HUES48 (cell line): Measurements from ENCODE around the gene AHI1.

Experiments used
- H3K27ac ChIP-seq: one replicate; pipeline ENCODE4 v1.7.0; 2013; ENCODE audit warnings: low read depth, low read length, inconsistent platforms
- H3K27me3 ChIP-seq: 2 replicates; pipeline ENCODE4 v1.6.1; 2013; ENCODE audit warnings: mild to moderate bottlenecking, low read length; ENCODE audit not compliant: control insufficient read depth, insufficient read depth
- H3K36me3 ChIP-seq: 2 replicates; pipeline ENCODE4 v1.6.1; 2013; ENCODE audit warnings: low read length; ENCODE audit not compliant: control insufficient read depth, insufficient read depth
- H3K4me1 ChIP-seq: 2 replicates; pipeline ENCODE4 v1.6.1; 2013; ENCODE audit warnings: mild to moderate bottlenecking, low read length; ENCODE audit not compliant: control insufficient read depth, insufficient read depth
- H3K4me3 ChIP-seq: 2 replicates; pipeline ENCODE4 v1.5.1; 2013; ENCODE audit warnings: mild to moderate bottlenecking, low read depth, low read length
- H3K9ac ChIP-seq: 2 replicates; pipeline ENCODE4 v1.6.1; 2013; ENCODE audit warnings: mild to moderate bottlenecking, low read depth, low read length, moderate library complexity
- H3K9me3 ChIP-seq: 2 replicates; pipeline ENCODE4 v1.6.1; 2013; ENCODE audit warnings: low read length; ENCODE audit not compliant: control insufficient read depth, insufficient read depth

Gene AHI1

DNA sequence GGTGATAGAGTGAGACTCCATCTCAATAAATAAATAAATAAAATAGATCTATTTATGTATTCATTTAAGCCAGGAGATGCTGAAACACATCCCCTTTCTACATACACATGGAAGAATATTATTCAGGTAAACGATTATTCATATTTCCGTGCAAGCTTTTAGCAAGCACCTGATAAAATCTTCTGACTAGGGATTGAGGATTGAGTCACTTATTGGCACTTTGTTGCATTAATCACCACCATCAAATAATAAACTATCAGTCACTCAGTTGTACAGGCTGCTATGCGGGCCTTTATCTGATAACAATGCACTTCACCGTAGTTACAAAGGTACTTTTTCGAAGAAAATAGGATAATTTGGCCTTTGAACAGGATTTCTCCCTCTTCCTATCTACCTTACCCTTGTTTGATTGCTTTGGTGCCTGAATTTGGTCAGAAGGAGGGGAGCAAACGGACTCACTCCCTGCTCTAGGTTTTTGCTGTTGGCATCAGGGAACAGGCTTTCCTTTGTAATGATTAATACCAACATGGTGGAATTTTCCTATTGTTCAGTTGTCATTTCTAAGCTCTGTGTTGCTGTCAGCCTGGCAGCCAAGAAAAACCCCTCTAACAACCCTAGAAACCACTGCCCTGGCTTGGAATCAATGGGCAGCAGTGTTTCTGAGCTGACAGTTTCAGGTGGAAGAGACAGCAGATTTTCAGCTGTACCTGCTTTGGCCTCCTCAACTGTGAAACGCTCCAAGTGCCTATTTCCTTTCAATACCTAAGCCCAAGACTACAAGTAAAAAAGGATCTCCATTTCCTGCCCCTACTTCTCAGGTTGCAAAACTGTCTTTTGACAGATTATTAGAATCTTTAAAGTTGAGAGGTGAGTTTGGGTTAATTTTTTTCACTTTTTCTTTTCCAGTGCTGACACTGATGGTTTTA is 253.4 kb downstream of the AHI1 start:
- Histone ChIP-seq H3K9ac (no peak overlapping the region), H3K4me3 (no peak overlapping the region), H3K27me3 (no peaks in the 10 kb centered on the region), H3K9me3 (no peaks in the 10 kb centered on the region), H3K4me1 (peaks cover 7% of the 10 kb centered on the region), H3K36me3 (no peaks in the 10 kb centered on the region), H3K27ac (no peak overlapping the region)

- Histone ChIP-seq H3K9ac (no peak overlapping the region), H3K36me3 (no peaks in the 10 kb centered on the region), H3K4me1 (peaks cover 5% of the 10 kb centered on the region; the same call in 1 of the 2 replicates), H3K27ac (no peak overlapping the region), H3K9me3 (no peaks in the 10 kb centered on the region), H3K4me3 (no peak overlapping the region), H3K27me3 (no peaks in the 10 kb centered on the region)
Observed at GRCh38 chr6:135240711-135241110, 256.8 kb downstream of the AHI1 start.

GRCh38 chr6:135236732-135237131 is 260.8 kb downstream of the AHI1 start:
- Histone ChIP-seq H3K9me3 (no peaks in the 10 kb centered on the region), H3K4me1 (no peaks in the 10 kb centered on the region), H3K27ac (no peak overlapping the region), H3K27me3 (no peaks in the 10 kb centered on the region), H3K36me3 (no peaks in the 10 kb centered on the region), H3K4me3 (no peak overlapping the region), H3K9ac (no peak overlapping the region)

DNA sequence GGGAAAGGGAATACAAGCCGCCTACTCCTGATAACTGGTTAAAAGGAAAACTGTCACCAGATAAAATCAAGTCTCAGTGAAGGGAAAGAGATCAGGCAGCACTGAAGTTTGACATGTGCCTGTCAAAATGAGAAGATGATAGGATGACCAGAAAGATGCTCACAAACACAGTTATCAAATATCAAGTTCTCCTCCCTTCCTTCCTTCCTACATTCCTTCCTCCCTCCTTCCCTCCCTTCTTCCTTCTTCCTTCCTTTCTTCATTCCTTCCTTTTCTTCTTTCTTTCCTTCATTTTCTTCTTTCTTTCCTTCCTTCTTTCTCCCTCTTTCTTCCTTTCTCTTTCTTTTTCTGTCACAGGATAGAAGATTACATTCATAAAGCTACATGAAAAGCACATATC is 261.2 kb downstream of the AHI1 start:
- Histone ChIP-seq H3K4me3 (no peak overlapping the region), H3K9ac (no peak overlapping the region), H3K27me3 (no peaks in the 10 kb centered on the region), H3K27ac (no peak overlapping the region), H3K4me1 (no peaks in the 10 kb centered on the region), H3K9me3 (no peaks in the 10 kb centered on the region), H3K36me3 (no peaks in the 10 kb centered on the region)

GRCh38 chr6:135235716-135236115 is 261.8 kb downstream of the AHI1 start:
- Histone ChIP-seq H3K27me3 (no peaks in the 10 kb centered on the region), H3K9me3 (no peaks in the 10 kb centered on the region), H3K27ac (no peak overlapping the region), H3K36me3 (no peaks in the 10 kb centered on the region), H3K9ac (no peak overlapping the region), H3K4me3 (no peak overlapping the region), H3K4me1 (no peaks in the 10 kb centered on the region)

GRCh38 chr6:135234492-135234780 is 263.1 kb downstream of the AHI1 start:
- Histone ChIP-seq H3K9ac (no peak overlapping the region), H3K4me3 (no peak overlapping the region), H3K27me3 (no peaks in the 10 kb centered on the region), H3K27ac (no peak overlapping the region), H3K9me3 (no peaks in the 10 kb centered on the region), H3K36me3 (no peaks in the 10 kb centered on the region), H3K4me1 (no peaks in the 10 kb centered on the region)

DNA sequence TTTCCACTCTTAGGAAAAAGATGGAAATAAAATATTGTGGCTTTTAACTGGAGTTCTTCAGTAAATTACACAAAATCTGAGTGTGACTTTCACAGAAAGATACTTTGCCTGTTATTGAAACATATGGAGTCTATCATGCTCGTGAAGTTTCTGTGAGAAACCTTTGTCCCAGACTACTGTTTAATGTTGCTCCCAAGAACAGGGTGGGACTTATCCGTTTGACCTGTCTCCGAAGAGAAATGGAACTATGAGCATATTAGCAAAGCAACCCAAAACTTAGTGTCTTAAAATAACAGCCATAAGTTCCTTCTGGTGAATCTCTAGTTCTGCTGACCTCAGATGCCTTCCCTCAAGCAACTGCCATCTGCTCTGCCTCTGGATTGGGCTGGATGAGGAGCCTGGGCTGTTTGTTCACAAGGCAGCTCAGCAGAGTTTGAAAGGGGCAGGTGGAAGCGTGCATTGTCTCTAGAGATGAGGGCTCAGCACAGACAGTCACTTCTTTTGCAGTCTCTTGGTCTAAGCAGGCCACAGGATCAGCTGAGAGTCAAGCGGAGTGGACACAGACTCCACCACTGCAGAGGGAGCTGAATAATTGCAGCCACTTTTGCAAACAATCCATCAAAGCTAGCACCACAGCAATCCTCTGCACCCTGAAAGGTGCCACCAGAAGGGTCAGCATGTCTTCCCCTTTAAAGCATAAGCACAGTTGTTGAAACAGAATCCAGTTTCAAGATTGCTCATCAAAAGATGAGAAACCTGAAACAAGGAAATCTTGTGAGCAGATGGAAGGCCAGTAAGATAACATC is 263.7 kb downstream of the AHI1 start:
- H3K4me1 ChIP-seq = no peaks in the 10 kb centered on the region

More for the DNA sequence above, 263.7 kb downstream of the AHI1 start:
- no peaks in the 10 kb centered on the region for H3K27me3 ChIP-seq
- H3K27ac ChIP-seq = no peak overlapping the region
- H3K4me3 ChIP-seq = no peak overlapping the region
- no peak overlapping the region for H3K9ac ChIP-seq
- H3K36me3 ChIP-seq = no peaks in the 10 kb centered on the region
- H3K9me3 ChIP-seq = no peaks in the 10 kb centered on the region
